Fibroblast of skin of left quadriceps (primary cell): ENCODE data around the gene ASIC3.
A peak's percentile ranks its signal among the peaks of the same experiment; 100 is the strongest.

Source experiments
- DNase-seq, 2 experiments: peaks; one replicate each; pipeline ENCODE4 v3.0.0-alpha.2; 2013; ENCODE audit warnings: low read depth in 2 of 2

ASIC3 gene

GRCh38 chr7:151085691-151086620 lies 37.6 kb downstream of the ASIC3 start, which contains the start of gene AGAP3:
Gene AGAP3, plus strand, starts transcription at chr7:151086475. Its CDS starts 267 bp downstream, at chr7:151086742.
- peak; percentile 43 to 49 for DNase-seq

GRCh38 chr7:151086802-151087244 lies 38.5 kb downstream of the ASIC3 start:
- DNase-seq, result no peak

- DNase-seq, result no peak
Observed at GRCh38 chr7:151087245-151088018, 39.1 kb downstream of the ASIC3 start.

GRCh38 chr7:151088019-151088855 lies 39.9 kb downstream of the ASIC3 start:
- no peak for DNase-seq

- no peak for DNase-seq
Observed at GRCh38 chr7:151088856-151089699, 40.7 kb downstream of the ASIC3 start.

- DNase-seq, result no peak
Observed at GRCh38 chr7:151089893-151090730, 41.8 kb downstream of the ASIC3 start.

GRCh38 chr7:151091003-151091402 lies 42.7 kb downstream of the ASIC3 start:
- no peak for DNase-seq

GRCh38 chr7:151091431-151091830 lies 43.1 kb downstream of the ASIC3 start:
- no peak for DNase-seq

GRCh38 chr7:151091988-151092387 lies 43.7 kb downstream of the ASIC3 start:
- no peak for DNase-seq

GRCh38 chr7:151093748-151094147 lies 45.4 kb downstream of the ASIC3 start:
- no peak for DNase-seq

GRCh38 chr7:151094675-151095074 lies 46.3 kb downstream of the ASIC3 start:
- DNase-seq, result no peak

- DNase-seq, result no peak
Observed at GRCh38 chr7:151095123-151095797, 46.9 kb downstream of the ASIC3 start.

- no peak for DNase-seq
Observed at GRCh38 chr7:151095828-151096475, 47.6 kb downstream of the ASIC3 start.

- no peak for DNase-seq
Observed at GRCh38 chr7:151099486-151100211, 51.3 kb downstream of the ASIC3 start.

- DNase-seq, result no peak
Observed at GRCh38 chr7:151100921-151101320, 52.6 kb downstream of the ASIC3 start.

- no peak for DNase-seq
Observed at GRCh38 chr7:151101621-151102396, 53.5 kb downstream of the ASIC3 start.
